Stomach smooth muscle (tissue), 2 donors: ENCODE results near the gene IRS1.

Source experiments
- H3K27ac ChIP-seq: one replicate; pipeline ENCODE4 v1.7.0; 2013; ENCODE audit warnings: mild to moderate bottlenecking, low read length, inconsistent platforms
- H3K27me3 ChIP-seq, 2 donors: one replicate each; pipeline ENCODE4 v1.7.0; 2013; ENCODE audit warnings: low read length in 2 of 2; ENCODE audit not compliant: insufficient read depth in 2 of 2, control insufficient read depth in 1 of 2
- H3K36me3 ChIP-seq, 2 donors: one replicate each; pipeline ENCODE4 v1.7.0; 2013; ENCODE audit warnings: low read length in 2 of 2; ENCODE audit not compliant: control insufficient read depth in 2 of 2, insufficient read depth in 2 of 2
- H3K4me1 ChIP-seq: one replicate; pipeline ENCODE4 v1.7.0; 2013; ENCODE audit warnings: low read length; ENCODE audit not compliant: control insufficient read depth, insufficient read depth
- H3K4me3 ChIP-seq, 2 donors: one replicate each; pipeline ENCODE4 v1.7.0; 2013; ENCODE audit warnings: low read length in 2 of 2
- H3K9ac ChIP-seq, 2 donors: one replicate each; pipeline ENCODE4 v1.7.0; 2013; ENCODE audit warnings: low read length in 2 of 2, mild to moderate bottlenecking in 1 of 2
- H3K9me3 ChIP-seq, 2 donors: one replicate each; pipeline ENCODE4 v1.7.0; 2013; ENCODE audit warnings: low read length in 2 of 2; ENCODE audit not compliant: control insufficient read depth in 2 of 2
- donor health status: healthy.
- donor health status: Pancreatic carcinoma.

The IRS1 gene

DNA sequence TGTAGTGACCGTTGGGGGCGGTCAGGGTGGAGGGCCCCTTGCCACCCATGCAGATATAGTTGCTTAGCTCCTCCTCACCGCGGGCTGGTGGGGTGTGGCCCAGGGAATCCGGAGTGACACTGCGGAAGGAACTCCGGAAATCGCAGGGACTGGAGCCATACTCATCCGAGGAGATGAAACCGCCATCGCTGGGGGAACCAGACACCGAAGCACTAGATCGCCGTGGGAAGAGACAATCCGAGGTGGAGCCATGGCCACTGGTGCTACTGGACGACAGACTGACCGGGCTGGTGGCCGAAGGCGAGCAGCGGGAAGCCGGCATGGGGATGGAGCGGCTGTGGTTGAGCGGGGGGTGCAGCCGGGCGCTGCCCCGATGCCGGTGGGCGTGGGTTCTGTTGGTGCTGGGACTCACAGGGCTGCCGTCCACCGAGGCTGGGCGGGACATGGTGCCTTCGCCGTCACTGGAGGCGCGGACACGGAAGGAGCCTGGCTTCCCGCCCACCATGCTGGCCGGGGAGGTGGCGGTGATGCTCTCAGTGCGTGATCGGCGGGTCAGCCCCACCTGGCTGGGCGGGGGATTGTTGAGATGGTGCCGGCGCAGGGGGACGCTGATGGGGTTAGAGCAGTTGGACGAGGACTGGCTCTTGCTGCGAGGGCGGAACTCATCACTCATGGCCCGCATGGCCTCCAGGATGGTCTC lies 2.2 kb downstream of the IRS1 start:
- no peaks in the 10 kb centered on the region for H3K36me3 ChIP-seq
- peak overlapping the region; percentile 89 for H3K27ac ChIP-seq
- no peaks in the 10 kb centered on the region for H3K27me3 ChIP-seq
- no peaks in the 10 kb centered on the region for H3K9me3 ChIP-seq
- H3K4me1 ChIP-seq, result peaks cover 58% of the 10 kb centered on the region
- peak overlapping the region; percentile 79 to 82 for H3K4me3 ChIP-seq
- H3K9ac ChIP-seq, result peak overlapping the region; percentile 42 to 89

DNA sequence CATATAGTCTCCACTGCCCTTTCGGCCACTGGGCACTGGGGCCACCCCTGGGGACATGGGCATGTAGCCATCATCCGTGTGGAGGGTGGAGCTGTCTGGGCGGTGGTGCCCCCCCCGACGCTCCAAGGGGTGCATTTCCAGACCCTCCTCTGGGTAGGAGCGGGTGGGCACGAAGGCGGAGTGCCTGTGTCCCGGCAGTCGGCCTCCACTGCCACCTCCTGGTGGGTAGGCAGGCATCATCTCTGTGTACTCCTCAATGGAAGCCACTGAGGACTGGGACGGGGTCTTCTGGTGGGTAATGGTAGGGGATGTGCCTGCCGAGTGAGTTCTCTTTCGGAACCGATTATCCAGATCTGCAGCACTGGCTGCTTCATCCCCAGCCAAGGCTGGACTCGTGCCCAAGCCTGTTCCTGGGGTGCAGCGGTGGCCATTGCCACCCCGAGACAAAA lies 2.8 kb downstream of the IRS1 start:
- Histone ChIP-seq H3K27me3 (no peaks in the 10 kb centered on the region), H3K9me3 (no peaks in the 10 kb centered on the region), H3K27ac (peak overlapping the region; percentile 89), H3K4me3 (peak overlapping the region; percentile 79 to 82), H3K9ac (peak overlapping the region; percentile 58 to 89), H3K4me1 (peaks cover 64% of the 10 kb centered on the region), H3K36me3 (no peaks in the 10 kb centered on the region)

DNA sequence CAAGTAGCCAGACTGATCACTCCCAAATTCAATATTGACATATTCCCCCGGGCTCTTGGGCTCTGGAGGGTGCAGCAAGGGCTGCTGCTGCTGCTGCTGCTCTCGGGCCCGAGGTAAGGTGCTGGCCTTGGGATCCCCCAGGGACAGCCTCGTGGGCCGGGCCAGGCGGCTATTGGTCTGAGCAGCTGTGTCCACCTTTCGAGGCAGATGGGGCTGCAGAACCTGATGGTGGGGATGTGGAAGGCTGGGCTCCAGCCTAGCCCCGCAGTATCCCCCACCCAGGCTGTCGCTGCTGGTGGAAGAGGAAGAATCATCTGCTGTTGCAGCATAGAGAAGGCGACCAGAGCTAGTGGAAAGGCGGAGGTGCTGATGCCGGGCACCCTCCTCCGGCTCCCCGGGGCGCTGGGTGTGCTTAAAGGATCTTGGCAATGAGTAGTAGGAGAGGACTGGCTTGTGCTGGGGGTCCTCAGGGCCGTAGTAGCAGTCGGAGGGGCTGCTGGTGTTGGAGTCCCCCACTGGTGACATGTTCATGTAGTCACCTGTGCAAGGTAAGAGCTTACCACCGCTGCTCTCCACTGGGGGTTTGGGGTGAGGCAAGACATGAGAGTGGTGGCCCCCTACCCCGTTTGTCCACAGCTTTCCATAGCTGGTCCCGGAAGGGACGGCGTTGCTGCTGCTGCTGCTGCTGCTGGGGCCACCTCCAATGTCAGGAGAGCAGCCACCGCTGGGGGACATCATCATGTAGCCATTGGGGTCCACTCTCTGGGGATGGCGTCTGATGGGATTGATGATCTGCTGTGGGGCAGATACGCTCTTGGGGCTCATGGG lies 3.4 kb downstream of the IRS1 start:
- H3K27me3 ChIP-seq, result no peaks in the 10 kb centered on the region
- no peaks in the 10 kb centered on the region for H3K36me3 ChIP-seq
- H3K4me3 ChIP-seq, result peak overlapping the region; percentile 79 to 82
- peak overlapping the region; percentile 58 to 89 for H3K9ac ChIP-seq
- H3K4me1 ChIP-seq, result peaks cover 60% of the 10 kb centered on the region
- H3K9me3 ChIP-seq, result no peaks in the 10 kb centered on the region
- H3K27ac ChIP-seq, result peak overlapping the region; percentile 89

DNA sequence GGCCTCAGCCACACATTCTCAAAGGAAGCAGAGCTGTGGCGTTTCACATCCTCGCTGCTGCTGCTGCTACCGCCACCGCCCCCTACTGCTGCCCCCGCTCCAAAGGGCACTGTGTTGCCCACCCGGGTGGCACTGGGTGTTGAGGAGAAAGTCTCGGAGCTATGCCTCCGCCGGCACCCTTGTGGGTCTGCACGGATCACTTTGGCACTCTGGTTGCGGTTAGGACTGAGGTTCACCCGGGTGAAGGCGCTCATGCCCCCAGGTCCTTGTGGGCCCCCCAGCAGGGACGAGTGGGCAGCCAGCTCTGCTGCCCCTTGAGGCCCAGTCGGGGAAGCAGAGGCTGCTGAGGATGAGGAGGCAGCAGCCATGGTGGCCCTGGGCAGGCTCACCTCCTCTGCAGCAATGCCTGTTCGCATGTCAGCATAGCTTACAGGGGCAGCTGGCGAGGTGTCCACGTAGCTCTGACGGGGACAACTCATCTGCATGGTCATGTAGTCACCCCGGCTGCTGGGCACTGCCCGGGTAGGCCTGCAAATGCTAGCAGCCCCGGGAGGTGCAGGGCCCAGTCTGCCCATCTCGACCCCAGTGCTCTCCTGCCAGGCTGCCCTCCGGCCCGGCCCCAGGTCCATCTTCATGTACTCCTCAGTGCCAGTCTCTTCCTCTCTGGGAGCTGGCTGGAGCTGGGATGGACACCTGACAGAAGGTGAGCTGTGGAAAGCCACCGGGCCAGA lies 4.2 kb downstream of the IRS1 start:
- Histone ChIP-seq H3K27ac (peak overlapping the region; percentile 89), H3K9ac (peak overlapping the region; percentile 58 to 89), H3K4me1 (peaks cover 60% of the 10 kb centered on the region), H3K9me3 (no peaks in the 10 kb centered on the region), H3K27me3 (no peaks in the 10 kb centered on the region), H3K36me3 (no peaks in the 10 kb centered on the region), H3K4me3 (peak overlapping the region; percentile 79 to 82)

DNA sequence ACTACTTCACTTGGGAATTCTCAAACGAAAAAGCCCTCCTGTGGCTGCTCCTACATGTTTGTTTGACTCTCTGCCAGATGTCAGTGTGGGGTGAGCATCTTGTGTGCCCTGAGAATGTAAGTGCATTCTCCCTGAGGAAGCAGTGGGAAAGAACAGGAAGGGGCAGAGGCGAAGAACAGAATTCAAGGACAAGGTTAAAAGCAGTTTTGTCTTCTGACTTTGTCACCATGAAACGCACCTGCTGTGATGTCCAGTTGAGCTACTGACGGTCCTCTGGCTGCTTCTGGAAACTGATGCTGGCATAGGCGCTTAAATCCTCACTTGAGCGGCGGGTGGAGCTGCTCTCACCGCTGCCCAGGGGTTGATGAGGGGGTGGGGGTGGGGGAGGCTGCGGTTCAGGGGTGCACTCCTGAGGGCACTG lies 4.9 kb downstream of the IRS1 start:
- H3K4me3 ChIP-seq, result peak overlapping the region; percentile 79 to 82
- H3K27me3 ChIP-seq, result no peaks in the 10 kb centered on the region
- H3K9ac ChIP-seq, result peak overlapping the region; percentile 87 to 89
- H3K36me3 ChIP-seq, result no peaks in the 10 kb centered on the region
- H3K9me3 ChIP-seq, result no peaks in the 10 kb centered on the region
- H3K27ac ChIP-seq, result peak overlapping the region; percentile 89
- peaks cover 57% of the 10 kb centered on the region for H3K4me1 ChIP-seq

DNA sequence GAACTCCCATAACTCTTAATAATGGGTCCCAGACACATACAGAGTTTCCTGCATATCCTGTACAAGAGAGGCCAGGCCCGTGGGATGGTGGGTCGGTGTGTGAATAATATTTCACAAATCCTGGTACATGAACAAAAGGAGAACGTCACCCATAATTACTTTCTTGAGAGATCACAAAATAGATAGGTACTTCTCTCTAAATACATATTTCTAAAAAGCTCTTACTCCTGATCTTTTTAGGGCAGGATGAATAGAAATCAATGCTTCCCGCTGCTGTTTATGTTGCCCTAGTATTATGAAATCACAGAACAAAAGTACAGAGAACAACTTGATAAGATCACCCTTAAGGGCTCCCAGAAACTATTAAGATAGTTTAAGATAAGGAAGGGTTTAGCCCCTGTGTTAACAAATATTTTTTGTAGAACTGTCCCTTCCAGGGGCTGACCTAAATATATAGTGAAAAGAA lies 5.4 kb downstream of the IRS1 start:
- H3K27ac ChIP-seq, result peak overlapping the region; percentile 89
- H3K9ac ChIP-seq, result peak overlapping the region; percentile 87 to 89
- H3K36me3 ChIP-seq, result no peaks in the 10 kb centered on the region
- peaks cover 57% of the 10 kb centered on the region for H3K4me1 ChIP-seq
- H3K27me3 ChIP-seq, result no peaks in the 10 kb centered on the region
- H3K9me3 ChIP-seq, result no peaks in the 10 kb centered on the region
- H3K4me3 ChIP-seq, result peak overlapping the region; percentile 79 to 82

DNA sequence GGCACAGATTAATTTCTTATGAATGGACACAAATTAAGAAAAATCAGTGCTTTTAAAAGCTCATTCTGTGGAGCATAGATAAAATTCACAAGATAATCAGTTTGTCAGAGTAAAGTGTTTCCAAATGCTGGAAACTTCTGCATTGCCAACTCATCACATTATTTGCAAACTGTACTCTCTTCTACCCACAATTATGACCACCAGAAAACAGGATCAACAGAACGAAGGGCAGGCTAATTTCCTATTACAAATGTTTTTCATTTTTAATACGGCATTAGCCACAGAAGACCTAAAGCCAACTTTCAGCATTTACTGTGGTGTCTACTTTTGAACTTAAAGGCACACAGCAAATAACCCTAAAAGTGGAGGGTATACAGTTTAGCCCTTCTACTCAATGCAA lies 6.0 kb downstream of the IRS1 start:
- H3K27ac ChIP-seq, result peak overlapping the region; percentile 89
- no peaks in the 10 kb centered on the region for H3K9me3 ChIP-seq
- H3K27me3 ChIP-seq, result no peaks in the 10 kb centered on the region
- H3K36me3 ChIP-seq, result no peaks in the 10 kb centered on the region
- peaks cover 56% of the 10 kb centered on the region for H3K4me1 ChIP-seq
- H3K4me3 ChIP-seq, result peak overlapping the region; percentile 79 to 82
- peak overlapping the region; percentile 87 to 89 for H3K9ac ChIP-seq

DNA sequence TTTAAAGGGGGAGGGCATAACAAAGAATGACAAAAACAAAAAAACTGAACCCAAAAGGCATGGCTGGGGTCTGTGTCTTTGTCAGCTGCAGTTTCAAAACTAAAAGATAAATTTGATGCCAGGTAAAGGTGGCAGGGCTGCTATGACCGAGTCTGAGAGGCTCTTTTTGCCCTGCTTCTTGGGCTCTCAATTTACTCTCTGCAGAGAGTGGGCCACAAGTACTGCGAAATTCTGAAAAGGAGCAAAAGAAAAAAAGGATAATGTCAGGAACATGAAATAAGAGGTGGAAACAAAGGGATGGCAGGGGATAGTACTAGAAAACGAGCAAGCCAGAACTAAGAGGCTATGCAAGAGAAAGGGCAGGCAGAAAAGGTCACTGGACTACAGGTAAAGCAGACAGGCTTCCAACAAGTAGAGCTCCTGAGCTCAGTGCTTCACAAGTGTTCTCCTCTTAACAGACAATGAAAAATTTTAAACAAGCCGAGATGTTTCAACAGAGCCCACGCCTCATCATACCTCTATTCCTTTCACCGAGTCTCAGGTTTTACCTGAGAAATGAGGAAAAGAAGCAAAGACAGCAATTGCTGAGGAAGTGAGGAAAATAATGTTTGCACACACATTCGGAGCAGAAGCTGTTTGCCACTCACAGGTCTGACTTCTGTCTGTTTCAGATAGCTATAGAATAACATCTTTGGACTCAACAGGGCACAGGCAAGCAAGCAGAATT lies 7.3 kb downstream of the IRS1 start:
- H3K27me3 ChIP-seq, result no peaks in the 10 kb centered on the region
- no peaks in the 10 kb centered on the region for H3K36me3 ChIP-seq
- H3K9ac ChIP-seq, result peak overlapping the region; percentile 86 to 89
- peaks cover 43% of the 10 kb centered on the region for H3K4me1 ChIP-seq
- H3K27ac ChIP-seq, result peak overlapping the region; percentile 91
- H3K4me3 ChIP-seq, result peak overlapping the region; percentile 82 to 83
- H3K9me3 ChIP-seq, result no peaks in the 10 kb centered on the region

DNA sequence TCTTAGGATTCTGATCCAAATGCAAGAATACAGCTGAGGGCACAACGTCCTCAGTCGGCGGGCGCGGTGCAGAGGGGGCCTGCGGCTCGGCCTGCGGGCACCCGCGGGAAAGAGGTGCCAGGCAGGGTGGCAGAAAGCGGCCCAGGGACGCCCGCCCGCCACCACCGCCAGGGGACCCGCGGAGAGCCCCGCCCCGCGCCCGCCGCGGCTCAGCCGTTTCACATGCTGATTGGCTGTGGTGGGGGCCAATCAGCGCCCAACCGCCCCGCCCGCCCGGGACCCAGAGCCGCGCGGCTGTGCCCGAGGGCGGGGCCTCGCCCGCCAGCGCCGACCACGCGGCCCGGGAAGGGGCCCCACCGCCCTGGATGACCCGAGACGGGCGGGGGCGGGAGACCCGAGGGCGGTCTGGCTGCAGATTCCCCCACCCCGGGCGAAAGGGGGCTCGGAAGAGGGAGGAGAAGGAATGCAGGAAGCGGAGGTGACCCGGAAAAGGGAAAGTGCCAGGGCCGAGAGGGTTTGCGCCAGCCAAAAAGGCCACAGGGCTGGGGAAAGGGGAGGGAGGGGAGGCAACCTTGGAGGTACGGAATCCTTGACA lies 8.0 kb downstream of the IRS1 start:
- H3K27me3 ChIP-seq, result no peaks in the 10 kb centered on the region
- H3K36me3 ChIP-seq, result no peaks in the 10 kb centered on the region
- peak overlapping the region; percentile 91 for H3K27ac ChIP-seq
- no peaks in the 10 kb centered on the region for H3K9me3 ChIP-seq
- H3K4me3 ChIP-seq, result peak overlapping the region; percentile 82 to 83
- H3K9ac ChIP-seq, result peak overlapping the region; percentile 86 to 89
- peaks cover 36% of the 10 kb centered on the region for H3K4me1 ChIP-seq
